Smooth muscle cell of the brain vasculature (primary cell): ENCODE results near the gene DNAL1.

Source experiments
- DNase-seq: peaks from one replicate; pipeline ENCODE4 v3.0.0-alpha.2; 2012; ENCODE audit warnings: low read depth, low spot score

Gene DNAL1

DNA sequence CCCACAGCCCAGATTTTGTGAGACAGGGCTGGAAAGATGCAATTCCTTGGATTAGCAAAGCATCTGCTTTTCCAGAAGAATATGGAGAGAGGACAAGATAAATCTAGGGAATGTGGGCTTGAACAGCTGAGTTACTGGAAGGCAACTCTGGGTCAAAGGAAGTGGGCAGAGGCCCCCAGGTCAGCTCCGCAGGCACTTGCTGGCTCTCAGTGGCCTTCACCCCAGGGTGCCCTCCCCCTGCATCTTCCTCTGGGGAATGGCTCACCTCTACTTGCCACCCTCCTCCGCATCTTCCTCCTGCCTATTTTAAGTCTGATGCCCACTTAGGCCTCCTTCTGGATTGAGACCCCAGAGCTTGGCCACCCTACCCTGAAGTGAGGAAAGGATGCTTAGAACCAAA is 79.9 kb downstream of the DNAL1 start:
- no peak for DNase-seq

DNA sequence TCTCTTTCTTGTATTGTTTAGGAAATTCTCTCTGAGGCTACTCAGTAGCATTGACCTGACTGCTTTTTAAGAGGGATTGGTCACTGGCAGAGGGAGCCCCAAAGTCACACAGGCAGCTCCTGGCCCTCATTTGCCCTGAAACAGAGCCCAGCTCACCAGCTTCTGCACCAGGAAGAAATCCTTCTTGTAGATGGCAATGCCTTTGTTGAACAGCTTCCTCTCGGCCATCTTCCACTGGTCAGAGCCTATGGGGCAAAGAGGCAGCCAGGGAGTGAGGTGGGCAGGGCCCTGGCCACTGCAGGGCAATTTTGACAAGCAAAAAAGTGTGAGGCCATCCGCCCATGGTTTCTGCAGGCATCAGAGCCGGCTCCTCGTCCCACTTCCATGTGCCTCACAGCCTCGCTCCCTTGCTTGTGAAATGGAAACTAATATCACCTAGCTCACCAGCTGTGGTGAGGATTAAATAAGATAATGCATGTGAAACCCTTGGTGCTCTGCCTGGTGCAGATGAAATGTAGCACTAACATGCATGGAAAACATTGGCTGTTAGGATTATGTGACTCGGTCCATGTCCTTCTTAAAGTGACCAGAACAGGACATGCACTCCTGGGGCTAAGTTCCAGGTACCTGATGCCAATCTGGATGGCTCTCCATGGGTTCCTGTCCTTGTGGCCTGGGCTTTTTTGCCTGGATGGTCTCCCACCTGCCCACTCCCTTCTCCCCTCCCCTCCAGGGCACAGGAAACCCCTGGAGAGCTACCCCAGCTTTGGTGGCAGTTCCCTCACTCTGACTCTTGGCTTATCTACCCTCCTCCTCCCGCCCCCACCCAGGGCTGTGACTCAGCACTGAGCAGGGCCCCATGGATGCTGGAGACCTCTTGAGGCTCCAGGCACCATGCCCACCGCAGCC is 80.6 kb downstream of the DNAL1 start:
- no peak for DNase-seq

DNA sequence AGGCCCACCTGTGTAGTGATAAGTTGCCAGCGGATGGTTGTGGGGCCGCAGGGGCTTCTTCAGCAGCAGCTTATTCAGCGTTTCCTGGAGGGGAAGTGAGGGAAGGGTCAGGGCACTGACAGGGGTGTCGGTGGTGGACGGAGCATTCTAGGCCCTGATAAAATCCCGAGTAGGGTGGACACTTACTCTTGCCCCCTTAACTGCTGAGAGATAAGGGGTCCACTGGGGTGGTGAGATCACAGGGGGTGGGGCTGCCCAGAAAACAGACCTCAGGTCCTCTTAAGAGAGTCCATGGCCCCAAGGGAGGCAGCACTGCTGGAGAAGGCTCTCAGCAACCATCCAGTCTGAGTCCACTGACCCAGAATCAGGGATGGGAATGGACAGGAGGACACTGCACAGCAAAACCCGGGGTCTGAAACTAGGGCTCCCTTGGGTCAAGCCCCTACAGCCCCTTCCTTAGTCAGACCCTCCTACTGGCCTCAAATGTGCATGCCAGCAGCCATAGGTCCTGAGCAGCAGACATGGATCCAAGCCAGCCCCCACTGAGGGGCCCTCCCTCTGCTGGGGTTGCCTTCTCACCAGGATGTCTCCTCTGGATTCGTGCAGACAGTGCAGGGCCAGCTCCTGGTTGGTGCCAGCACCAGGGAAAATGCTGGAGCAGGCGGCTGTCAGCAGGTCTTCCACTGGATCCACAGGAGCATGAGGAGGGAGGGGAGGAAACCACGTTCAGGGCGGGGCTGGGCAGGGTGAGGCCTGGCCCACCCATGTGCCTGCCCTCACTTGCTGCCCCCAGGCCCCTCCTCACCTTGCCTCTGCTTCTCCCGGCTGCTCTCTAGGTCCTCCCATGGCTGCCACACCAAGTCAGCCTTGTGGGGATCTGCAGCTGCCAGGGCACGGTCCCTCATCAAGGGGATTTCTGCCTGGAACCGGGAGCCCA is 81.5 kb downstream of the DNAL1 start:
- DNase-seq = no peak

DNA sequence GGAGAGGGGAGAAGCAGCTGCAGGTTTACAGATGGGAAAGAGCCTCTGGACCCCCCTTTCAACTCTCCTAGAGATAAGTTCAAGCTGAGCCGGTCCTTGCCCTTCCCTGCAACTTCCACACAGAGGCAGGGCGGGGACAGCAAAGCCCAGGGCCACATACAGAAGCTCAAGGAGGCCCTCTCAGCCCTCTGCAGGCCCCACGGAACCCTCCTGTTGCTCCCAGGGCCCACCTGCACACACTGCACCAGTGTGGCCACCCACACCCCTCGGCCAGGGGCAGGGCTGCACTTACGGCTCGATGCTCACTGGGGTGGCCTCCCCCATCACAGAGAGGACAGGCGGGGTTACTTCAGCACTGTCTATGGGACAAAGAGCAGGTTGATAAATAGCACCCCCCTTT is 82.4 kb downstream of the DNAL1 start:
- no peak for DNase-seq

DNA sequence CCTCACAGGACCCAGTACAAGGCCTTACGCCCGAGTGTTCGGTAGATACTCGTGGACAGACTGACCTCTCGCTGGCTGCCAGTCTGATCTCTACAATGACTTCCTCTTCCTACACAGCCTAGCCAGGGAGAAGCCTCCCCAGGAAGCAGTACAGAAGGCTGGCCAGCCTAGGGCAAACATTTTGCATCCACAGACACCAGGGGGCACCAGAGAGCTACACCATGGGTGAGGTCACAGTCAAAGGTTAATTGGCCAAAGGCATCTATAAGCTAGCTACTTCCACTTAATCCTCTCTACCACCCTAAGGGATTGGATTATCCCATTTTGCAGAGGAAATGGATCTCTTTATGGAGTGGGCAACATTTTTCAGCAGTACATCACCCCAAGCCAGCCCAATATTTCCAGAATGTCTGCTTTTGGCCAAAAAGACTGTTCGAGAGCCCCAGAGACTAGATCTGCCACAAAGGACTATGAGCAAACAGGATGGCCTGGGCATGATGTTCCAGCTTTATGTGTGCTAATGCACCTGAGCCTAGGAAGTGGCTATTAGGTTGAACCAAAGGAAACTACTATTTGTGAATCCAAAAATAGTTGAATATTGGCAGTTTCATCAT is 84.0 kb downstream of the DNAL1 start:
- DNase-seq = no peak

DNA sequence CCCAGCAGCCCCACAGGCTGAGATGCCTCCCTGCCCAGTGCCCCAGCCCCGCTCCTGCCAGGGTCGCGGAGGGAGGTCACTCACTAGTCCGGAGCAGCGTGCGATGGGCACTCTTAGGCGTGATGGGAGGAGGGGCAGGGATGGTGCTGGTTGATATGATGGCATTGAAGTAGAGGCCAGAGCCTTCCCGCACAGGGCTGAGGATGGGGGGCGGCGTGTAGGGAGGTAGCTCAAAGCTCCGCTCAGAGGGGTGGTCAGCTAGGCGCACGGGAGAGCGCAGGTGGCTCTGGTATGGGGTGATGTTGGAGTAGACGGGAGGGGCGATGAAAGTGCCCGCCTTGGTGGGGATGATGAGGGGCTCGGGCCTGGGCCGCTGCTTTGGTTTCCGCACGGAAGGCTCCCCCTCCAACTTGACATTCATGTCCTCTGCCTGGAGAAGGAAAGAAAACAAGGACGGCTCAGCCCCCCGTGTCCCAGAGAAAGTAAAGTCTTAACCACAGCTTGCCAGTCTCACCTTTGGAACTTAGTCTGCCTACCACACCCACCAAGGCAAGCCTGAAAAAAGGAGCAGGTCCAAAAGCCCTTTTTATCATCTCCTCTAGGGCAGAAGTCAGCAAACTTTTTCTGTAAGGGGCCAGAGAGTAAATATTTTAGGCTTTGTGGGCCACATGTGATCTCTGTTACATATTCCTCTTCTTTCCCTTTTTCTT is 84.9 kb downstream of the DNAL1 start:
- DNase-seq = no peak

DNA sequence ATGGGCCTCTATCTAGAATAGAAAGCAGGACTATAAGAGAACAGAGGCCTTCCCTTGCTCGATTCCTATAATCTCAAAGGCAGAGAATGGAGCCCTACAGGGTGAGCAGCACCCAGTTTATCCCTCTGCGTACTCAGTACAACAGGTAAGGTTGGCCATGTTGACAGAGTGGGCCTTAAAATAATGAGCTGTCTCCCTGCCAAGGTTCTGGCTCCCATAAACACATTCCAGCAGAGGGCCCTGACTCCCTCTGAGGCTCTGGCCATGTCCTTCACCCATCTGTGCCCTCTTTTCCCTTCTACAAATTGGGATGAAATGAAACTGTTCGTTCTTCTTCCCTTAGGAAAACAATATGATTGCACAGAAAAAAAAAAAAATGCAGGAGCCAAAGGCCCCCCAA is 86.3 kb downstream of the DNAL1 start:
- no peak for DNase-seq

DNA sequence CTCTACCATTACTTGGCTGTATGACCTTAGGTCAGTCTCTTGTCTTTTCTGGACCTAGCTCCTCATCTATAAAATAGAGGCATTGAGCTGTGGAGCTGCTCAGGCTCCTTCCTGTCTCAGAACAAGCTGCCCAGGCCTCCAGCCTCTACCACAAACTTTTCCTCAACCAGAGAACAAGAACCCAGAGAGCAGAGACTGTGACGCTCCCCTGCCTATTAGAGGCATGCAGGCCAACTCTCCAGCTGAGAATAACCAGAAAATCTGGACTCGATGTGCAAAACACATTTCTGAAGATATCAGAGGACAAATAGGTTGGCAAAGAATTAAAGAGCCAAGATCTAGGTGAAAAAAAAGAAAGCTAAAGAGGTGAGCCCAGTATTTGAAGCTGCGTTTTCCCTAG is 87.2 kb downstream of the DNAL1 start:
- no peak for DNase-seq

DNA sequence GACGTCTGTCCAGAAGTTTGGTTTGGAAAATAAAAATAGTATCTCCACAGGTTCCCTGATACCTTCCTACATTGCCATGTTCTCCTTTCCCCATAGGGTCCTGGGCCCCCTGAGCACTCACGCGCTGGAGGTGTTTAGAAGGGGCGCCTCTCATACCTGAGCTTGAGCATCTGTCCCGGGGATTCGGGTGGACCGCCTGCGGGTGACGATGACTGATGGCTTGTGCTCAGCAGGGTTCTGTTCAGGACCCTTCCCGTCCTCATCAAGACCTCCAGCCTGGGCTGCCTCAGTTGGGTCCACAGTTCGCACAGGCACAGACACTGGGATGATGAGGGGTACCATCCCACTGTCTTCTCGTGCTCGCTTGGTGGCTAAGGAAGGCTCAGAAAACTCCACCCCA is 92.1 kb downstream of the DNAL1 start:
- DNase-seq = no peak

DNA sequence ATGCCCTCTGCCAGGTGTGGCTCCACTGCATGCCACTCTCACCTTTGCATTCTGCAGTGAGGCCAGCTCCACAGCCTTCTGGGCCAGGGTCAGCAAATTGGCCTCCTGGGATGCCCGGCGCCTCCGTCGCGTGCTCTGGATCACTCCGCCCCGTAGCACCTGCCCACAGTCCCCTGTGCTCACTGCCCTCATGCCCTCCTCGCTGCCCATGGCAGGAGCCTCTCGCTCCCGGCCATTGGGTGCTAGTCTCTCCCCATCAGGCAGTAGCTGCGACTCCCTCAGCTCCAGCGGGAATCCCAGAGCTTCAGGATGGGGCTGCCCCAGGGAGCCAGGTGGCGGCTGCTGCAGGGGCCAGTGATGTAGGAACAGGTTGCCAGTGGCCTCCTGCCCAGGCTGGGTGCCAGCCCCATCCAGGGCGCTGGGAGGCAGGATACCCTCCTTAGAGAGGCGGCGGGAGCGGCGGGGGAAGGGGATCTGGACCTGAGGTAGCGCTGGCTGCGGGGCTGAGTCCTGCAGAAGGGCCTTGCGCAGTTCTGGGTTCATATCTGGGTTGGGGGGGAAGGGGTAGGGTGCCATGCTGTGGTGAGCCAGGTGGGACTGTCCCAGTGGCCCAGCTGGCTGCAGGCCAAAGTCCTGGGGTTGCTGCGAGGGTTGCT is 93.9 kb downstream of the DNAL1 start:
- no peak for DNase-seq

DNA sequence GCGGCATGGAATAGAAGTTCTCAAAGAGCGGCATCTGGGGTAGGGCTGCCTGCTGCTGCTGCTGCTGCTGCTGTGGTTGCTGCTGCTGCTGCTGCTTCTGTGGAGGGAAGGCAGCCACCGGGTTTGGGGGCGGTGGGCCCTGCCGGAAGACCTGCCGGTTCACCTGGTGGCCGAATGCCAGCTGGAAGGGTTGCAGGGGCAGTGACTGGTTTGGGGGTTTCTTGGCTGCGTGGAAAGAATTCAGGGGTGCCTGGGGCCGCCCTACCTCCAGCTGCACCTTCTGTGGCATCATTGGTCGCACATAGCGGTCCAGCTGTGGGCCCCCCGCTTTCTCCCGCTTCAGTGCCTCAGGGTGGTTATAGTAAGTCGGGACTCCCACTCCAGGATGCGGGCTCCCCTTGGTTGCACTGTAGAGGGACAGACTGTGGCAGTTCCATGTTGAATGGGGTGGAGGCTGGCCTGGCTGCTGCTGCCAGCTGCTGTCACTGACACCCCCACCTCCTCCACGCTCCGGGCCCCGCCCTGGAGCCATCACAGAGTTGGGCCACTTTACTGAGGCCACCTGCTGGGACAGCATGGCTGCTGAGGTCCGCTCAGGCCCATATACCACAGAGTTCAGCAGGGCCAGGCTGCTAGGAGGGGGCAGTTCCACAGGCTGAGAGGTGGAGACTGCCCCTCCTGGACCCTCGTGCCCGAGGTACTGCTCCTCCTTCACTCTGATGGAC is 94.5 kb downstream of the DNAL1 start:
- DNase-seq = no peak

DNA sequence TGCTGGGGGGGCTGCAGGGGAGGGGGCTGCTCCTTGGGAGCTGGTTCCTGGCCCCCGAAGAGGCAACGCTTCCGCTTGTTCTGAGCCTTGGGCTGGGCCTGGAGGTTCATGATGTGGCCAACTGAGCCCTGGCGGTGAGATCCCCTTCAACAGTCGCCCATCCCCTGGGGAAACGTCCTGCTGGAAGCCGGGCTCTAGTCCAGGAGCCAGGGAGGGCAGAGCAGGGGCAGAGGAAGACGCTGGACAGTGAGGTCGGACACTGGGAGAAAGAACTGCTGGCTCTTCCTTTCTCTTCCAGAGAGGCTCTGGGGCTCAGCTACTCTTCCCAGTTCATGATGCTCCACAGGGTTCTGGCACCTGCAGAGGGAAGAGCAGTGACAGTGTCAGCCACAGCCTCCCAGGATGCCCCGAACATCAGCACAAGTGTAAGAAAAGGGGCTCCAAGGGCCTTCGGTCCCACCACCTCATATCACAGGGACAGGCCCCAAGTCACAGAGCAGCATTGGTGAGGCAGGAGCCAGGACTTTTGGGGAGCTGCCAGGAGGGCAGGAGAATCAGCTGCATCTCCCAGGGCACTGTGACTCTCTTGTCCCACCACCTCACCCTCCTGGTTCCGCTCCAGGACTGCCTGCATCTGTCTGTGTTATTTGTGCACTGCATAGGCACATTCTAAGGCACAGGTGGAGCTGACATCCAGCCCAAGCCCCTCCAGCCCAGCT is 95.3 kb downstream of the DNAL1 start:
- no peak for DNase-seq

DNA sequence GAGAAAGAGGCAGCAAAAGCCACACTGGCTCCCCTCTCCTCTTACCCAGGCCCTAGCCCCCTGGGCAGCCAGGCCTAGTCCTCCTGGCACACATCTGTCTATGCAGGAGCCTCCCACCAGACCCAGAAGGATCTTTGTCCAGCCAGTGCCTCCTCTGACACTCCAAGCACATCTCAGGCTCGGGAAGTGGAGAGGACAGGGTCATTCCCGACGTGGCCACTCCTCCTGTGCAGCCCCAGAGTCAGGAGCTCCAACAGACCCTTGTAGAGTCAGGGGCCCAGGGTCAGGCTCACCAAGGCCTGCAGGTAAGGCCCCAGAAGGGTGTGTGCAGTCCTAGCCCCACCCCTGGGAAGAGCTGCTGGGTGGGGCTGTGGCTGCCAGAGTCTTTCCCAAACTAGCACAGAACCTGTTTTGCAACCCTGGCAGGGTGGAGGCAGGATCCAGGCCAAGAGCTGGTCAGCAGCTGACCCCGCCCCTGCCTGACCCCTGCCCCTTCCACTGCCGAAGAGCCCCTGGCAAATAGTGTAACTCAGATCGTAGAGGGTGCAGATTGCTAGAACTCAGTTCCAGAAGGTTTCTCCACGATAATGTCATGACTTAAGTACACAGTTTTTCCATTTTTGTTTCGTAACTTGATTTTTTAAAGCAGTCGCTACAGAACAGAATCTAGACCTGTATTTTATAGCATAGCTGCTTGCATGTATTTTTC is 96.0 kb downstream of the DNAL1 start:
- no peak for DNase-seq

DNA sequence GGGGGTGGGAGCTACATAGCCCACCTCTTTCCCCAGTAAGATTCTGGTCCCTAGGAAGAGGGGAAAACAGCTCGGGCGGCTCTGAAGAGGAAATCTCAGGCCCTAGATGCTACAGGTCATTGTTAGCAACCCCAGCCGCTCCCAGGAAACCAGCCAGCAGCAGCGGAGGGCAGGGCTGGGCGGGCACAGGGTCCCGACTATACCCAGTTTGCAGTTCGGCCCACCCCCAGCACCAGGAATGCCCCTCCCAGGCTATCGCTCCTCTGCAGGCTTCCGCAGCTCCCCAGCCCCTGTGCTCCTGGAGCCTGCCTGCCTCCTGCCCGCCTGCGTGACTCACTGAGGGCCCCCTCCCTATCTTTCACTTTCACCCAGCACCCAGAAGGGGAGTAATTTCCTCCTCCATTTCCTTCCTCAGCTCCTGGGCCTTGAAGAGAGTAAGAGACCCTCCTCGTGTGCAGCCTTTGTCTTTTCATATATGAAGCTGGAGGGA is 96.6 kb downstream of the DNAL1 start:
- DNase-seq = no peak

DNA sequence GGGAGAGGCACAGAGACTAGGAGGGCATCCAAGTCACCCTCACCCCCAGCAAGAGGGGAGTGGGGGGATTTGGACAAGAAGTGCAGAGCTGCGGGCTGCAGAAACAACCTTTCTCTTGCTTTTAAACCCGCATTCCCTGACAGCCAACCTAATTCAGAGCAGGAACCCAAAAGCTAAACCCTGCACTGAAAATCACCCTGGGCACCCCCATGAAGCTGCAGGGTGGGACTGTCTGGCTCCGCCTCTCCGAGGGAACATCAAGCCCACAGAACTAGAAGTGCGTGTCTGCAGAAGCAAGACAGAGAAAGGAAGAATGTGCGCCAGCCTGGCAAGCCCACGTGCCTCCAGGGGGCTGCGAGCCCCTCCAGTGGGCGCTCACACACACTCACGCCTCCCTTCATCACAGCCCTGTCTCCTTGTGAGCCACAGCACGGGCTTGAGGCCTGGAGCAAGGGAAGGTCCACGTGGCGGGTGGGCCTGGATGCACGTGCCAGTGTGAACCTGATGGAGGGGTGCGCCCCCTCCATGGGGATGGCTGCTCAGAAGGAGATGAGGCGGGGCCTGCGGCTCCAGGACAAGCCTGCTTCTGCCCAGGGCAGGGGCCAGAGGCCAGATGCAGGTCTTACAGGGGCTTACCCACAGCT is 97.2 kb downstream of the DNAL1 start:
- DNase-seq = no peak

DNA sequence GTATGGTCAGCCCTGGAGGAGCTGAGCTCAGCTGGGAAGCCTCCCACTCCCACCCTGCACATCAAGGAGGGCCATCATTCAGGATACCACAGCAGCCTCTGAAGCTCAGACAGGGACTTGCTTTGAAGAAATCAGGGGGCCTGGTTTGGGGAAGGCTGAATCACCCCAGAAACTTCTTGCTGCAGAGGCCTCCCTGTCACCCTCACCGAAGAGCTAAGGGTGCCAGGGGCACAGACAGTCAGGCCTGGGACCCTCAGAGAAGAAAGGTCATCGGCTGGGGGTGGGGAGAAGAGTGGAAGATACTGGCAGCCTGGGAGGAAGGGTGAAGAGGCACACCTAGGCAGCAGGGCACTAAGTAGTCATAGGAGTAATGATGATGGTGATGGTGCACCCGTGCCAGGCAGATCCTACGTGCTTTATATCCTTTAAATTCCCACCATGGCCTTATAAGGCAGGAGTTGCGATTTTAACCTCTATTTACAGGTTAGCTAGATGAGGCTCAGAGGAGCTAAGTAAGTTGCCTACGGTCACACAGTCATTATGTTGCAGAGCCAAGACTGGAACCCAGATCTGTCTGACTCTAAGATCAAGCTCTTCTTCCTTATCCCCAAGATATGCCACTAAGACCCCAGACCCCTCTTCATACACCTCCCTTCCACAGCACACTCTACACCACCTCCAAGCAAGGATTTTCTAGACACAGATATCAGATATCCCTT is 97.9 kb downstream of the DNAL1 start:
- DNase-seq = no peak

DNA sequence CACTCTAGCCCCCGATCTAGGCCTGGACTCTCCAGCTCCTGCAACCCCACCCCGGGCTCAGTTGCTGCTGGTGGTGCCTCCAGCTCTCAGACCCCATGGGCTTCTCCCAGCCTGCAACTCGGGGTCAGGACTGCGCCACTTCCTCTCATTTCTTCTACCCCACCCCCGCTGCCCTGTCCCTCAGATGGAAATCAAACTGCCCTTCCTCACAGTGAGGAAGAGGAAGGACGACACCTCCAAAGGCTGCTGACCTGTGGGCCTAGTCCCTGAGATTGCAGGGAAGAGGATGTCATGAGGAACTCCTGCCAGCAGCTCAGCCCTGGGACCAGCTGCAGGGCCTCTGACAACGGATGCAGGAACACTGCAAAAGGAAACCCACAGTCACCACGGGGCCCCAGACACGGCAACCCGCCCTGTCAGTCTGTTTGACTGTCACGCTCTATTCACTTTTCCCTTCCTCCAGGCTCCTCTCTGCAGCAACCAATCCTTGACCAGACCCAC is 98.7 kb downstream of the DNAL1 start:
- no peak for DNase-seq
